ENCODE data around the gene CEP112. TPM values are rescaled to one million over a fixed set of nuclear protein-coding genes. Genes with fewer than 3 reads are reported as not detected.

The CEP112 gene
- total RNA-seq, 2 experiments from 2014 or later: 1.2 to 1.5 TPM

DNA sequence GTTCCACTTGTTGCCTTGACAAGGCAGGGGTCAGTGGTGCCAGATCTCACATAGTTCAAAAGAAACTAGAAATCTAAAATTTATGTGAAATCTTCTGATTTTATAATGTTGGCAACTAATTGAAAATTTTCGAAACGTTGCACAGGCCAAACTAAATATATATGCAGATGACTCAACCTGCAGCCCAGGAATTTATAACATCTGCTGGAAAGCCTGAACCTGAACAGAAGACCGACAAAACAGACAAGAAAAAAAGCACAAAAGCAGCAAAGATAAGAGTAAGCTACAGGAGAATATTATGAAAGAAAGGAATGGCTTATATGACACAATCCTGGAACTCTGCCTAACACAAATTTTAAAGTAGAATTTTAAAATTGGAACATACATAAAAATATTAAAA, 207.6 kb downstream of the CEP112 start:
- ChIA-PET CTCF (no interaction called here), POLR2A (no interaction called here)
- no peak for DNase-seq
- no peak for TF ChIP-seq CTCF (IDR thresholded peaks at IDR 0.05)
- Mint-ChIP-seq H3K4me1 (ENCODE audit: low read depth) (no peaks in the 10 kb centered on the region), H3K36me3 (ENCODE audit: low read depth) (peaks cover 5% of the 10 kb centered on the region), H3K27me3 (no peaks in the 10 kb centered on the region), H3K4me3 (no peak overlapping the region), H3K27ac (no peak overlapping the region), H3K9me3 (peaks cover 14% of the 10 kb centered on the region)
- no peak for ATAC-seq
- intact Hi-C loops (cut with micrococcal nuclease): loop anchor here (10.0 kb wide), 1 partner anchor 689 kb away; no protein-coding TSS in a partner anchor

- H3K27me3 Mint-ChIP-seq: peaks cover 2% of the 10 kb centered on the region
- DNase-seq (no peak), ATAC-seq (no peak)
- POLR2A ChIA-PET: no interaction called here
- intact Hi-C loops (cut with micrococcal nuclease): no loop called here
- no peaks in the 10 kb centered on the region for H3K9me3 Mint-ChIP-seq
- no peaks in the 10 kb centered on the region for H3K36me3 Mint-ChIP-seq (ENCODE audit: low read depth)
- H3K27ac Mint-ChIP-seq: no peak overlapping the region
- H3K4me3 Mint-ChIP-seq: no peak overlapping the region
- H3K4me1 Mint-ChIP-seq (ENCODE audit: low read depth): no peaks in the 10 kb centered on the region
- CTCF ChIA-PET: interaction anchor here (2.3 kb wide), 1 partner anchor 8 kb away, joined by 10 read pairs; no protein-coding TSS in a partner anchor
- no peak for TF ChIP-seq CTCF (IDR thresholded peaks at IDR 0.05)
Measured at GRCh38 chr17:65978871-65979270, 213.1 kb downstream of the CEP112 start.

DNA sequence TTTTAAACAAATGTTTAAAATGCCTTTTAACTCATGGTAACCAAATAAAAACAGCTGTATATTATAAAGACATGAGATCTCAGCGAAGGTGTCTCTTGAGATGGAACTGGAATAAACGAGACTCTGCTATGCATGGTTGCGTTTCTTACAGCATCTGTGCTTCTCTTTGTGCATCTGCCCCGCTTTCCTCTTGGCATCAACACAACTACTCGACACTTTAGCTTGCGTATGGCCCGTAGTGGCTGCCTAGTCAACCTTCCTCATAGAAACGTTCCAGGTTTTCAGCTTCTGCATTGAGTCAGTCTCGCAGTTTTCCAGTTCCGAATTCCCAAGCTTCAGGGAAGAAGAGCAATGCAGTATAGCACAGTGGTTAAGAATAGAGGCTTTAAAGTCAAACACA, 214.9 kb downstream of the CEP112 start:
- ChIA-PET CTCF (interaction anchor here (2.3 kb wide), 1 partner anchor 10 kb away, joined by 10 read pairs; no protein-coding TSS in a partner anchor), POLR2A (no interaction called here)
- H3K27me3 Mint-ChIP-seq: peaks cover 2% of the 10 kb centered on the region
- DNase-seq (no peak), ATAC-seq (no peak)
- no peak overlapping the region for H3K4me3 Mint-ChIP-seq
- TF ChIP-seq CTCF (IDR thresholded peaks at IDR 0.05): no peak
- H3K27ac Mint-ChIP-seq: no peak overlapping the region
- intact Hi-C loops (cut with micrococcal nuclease): no loop called here
- no peaks in the 10 kb centered on the region for H3K36me3 Mint-ChIP-seq (ENCODE audit: low read depth)
- no peaks in the 10 kb centered on the region for H3K9me3 Mint-ChIP-seq
- H3K4me1 Mint-ChIP-seq (ENCODE audit: low read depth): no peaks in the 10 kb centered on the region

DNA sequence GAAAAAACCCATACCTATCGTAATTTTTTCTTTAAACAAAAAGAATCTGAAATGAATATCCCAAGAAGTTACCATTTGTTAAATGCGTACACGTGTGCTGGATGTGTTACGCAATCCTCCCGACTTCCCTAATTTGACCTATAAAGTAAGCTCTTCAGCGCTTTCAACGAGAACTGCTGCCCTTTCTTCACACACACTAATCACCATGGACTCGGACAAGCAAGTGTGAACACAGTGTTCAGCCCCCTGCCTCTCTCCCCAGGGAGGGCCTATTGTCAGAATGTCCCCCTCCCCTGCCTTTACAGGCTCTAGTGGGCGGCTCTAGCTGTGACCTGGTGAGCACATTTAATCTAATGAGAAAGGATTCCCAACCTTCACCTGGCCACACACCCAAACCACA, 216.1 kb downstream of the CEP112 start:
- intact Hi-C loops (cut with micrococcal nuclease): no loop called here
- H3K9me3 Mint-ChIP-seq: no peaks in the 10 kb centered on the region
- DNase-seq (no peak), ATAC-seq (no peak)
- H3K27ac Mint-ChIP-seq: no peak overlapping the region
- H3K4me3 Mint-ChIP-seq: no peak overlapping the region
- POLR2A ChIA-PET: no interaction called here
- no peak for TF ChIP-seq CTCF (IDR thresholded peaks at IDR 0.05)
- H3K27me3 Mint-ChIP-seq: peaks cover 2% of the 10 kb centered on the region
- H3K4me1 Mint-ChIP-seq (ENCODE audit: low read depth): no peaks in the 10 kb centered on the region
- CTCF ChIA-PET: no interaction called here
- H3K36me3 Mint-ChIP-seq (ENCODE audit: low read depth): no peaks in the 10 kb centered on the region

GRCh38 chr17:65973237-65973636, 218.7 kb downstream of the CEP112 start:
- Mint-ChIP-seq H3K4me1 (ENCODE audit: low read depth) (no peaks in the 10 kb centered on the region), H3K27me3 (peaks cover 2% of the 10 kb centered on the region), H3K27ac (no peak overlapping the region), H3K36me3 (ENCODE audit: low read depth) (no peaks in the 10 kb centered on the region), H3K9me3 (peaks cover 1% of the 10 kb centered on the region), H3K4me3 (no peak overlapping the region)
- TF ChIP-seq CTCF (IDR thresholded peaks at IDR 0.05): no peak
- intact Hi-C loops (cut with micrococcal nuclease): no loop called here
- ATAC-seq: no peak
- CTCF ChIA-PET: no interaction called here
- no peak for DNase-seq
- POLR2A ChIA-PET: no interaction called here

Data from activated CD8-positive, alpha-beta T cell treated with anti-CD3 and anti-CD28 coated beads for 36 hours (primary cell).